PFSK-1 (cell line): ENCODE results near the gene MACROD1.

Source experiments
- FOXP2 ChIP-seq: optimal IDR thresholded peaks from 2 replicates; pipeline ENCODE3; 2011; ENCODE audit warnings: borderline replicate concordance, control low read depth, inconsistent platforms; ENCODE audit not compliant: insufficient read depth; ENCODE audit errors: extremely low read length, extremely low read depth
- POLR2AphosphoS5 ChIP-seq: IDR thresholded peaks from 2 replicates; pipeline ENCODE4 v1.6.1; 2012; ENCODE audit warnings: low read depth, mild to moderate bottlenecking, control low read depth, low read length, moderate library complexity
- REST ChIP-seq, 2 experiments: IDR thresholded peaks; 2 replicates each; pipeline versions ENCODE4 v1.6.1 to v1.8.0; 2011 to 2012; ENCODE audit warnings: low read depth in 2 of 2, low read length in 2 of 2, control low read depth in 1 of 2, inconsistent platforms in 1 of 2, mild to moderate bottlenecking in 1 of 2, moderate library complexity in 1 of 2; ENCODE audit not compliant: insufficient read depth in 1 of 2
- SIN3A ChIP-seq: IDR thresholded peaks from 2 replicates; pipeline ENCODE4 v1.6.1; 2012; ENCODE audit warnings: mild to moderate bottlenecking, low read length, moderate library complexity, borderline replicate concordance; ENCODE audit not compliant: insufficient read depth
- TAF1 ChIP-seq: IDR thresholded peaks from 2 replicates; pipeline ENCODE4 v1.6.1; 2012; ENCODE audit warnings: low read length, control low read depth, borderline replicate concordance; ENCODE audit not compliant: insufficient read depth

The MACROD1 gene

GRCh38 chr11:64010783-64011182, 155.1 kb downstream of the MACROD1 start:
- no peak for TF ChIP-seq REST (IDR thresholded peaks at IDR 0.05; ENCODE audit: insufficient read depth in 1 of 2, low read depth in 2 of 2, low read length in 2 of 2)
- no peak for TF ChIP-seq FOXP2
- TF ChIP-seq SIN3A: no peak
- no peak for TF ChIP-seq POLR2AphosphoS5
- no peak for TF ChIP-seq TAF1

- no peak for TF ChIP-seq REST (IDR thresholded peaks at IDR 0.05; ENCODE audit: insufficient read depth in 1 of 2, low read depth in 2 of 2, low read length in 2 of 2)
- no peak for TF ChIP-seq FOXP2
Measured at GRCh38 chr11:64009710-64010109, 156.2 kb downstream of the MACROD1 start.

GRCh38 chr11:64008914-64009633, 156.8 kb downstream of the MACROD1 start:
- TF ChIP-seq REST (IDR thresholded peaks at IDR 0.05; ENCODE audit: insufficient read depth in 1 of 2, low read depth in 2 of 2, low read length in 2 of 2) (no peak), SIN3A (no peak), FOXP2 (no peak), TAF1 (no peak)

- TF ChIP-seq REST (IDR thresholded peaks at IDR 0.05; ENCODE audit: insufficient read depth in 1 of 2, low read depth in 2 of 2, low read length in 2 of 2): no peak
- TF ChIP-seq SIN3A: no peak
- no peak for TF ChIP-seq POLR2AphosphoS5
Measured at GRCh38 chr11:64008283-64008913, 157.5 kb downstream of the MACROD1 start.
